Chondrocyte (in vitro differentiated cells): ENCODE data around the gene PDZD7. TPM values are rescaled to one million over a fixed set of nuclear protein-coding genes. Genes with fewer than 3 reads are reported as not detected.

ENCODE experiments used
- DNase-seq: peaks from one replicate; pipeline ENCODE4 v3.0.0; 2021; ENCODE audit warnings: mixed read lengths, low spot score
- H3K27ac Mint-ChIP-seq: one replicate; pipeline ENCODE4 v1.8.0; 2021; ENCODE audit warnings: mild to moderate bottlenecking, moderate library complexity, mixed read lengths; ENCODE audit not compliant: unreplicated experiment
- H3K27me3 Mint-ChIP-seq: 2 replicates; pipeline ENCODE4 v1.8.0; 2021; ENCODE audit warnings: low read depth, mixed read lengths
- H3K36me3 Mint-ChIP-seq: 2 replicates; pipeline ENCODE4 v1.8.0; 2021; ENCODE audit warnings: low read depth, mixed read lengths
- H3K4me1 Mint-ChIP-seq: 2 replicates; pipeline ENCODE4 v1.8.0; 2021; ENCODE audit warnings: low read depth, mild to moderate bottlenecking, mixed read lengths
- H3K4me3 Mint-ChIP-seq: one replicate; pipeline ENCODE4 v1.8.0; 2021; ENCODE audit warnings: mild to moderate bottlenecking, moderate library complexity, mixed read lengths; ENCODE audit not compliant: unreplicated experiment
- H3K9me3 Mint-ChIP-seq: 2 replicates; pipeline ENCODE4 v1.8.0; 2021; ENCODE audit warnings: low read depth, mixed read lengths
- CTCF ChIP-seq: fragments of 200-600 bp; sonication (generic); IDR thresholded peaks from 2 replicates; pipeline ENCODE4 v1.5.0; 2021; ENCODE audit warnings: antibody characterized with exemption, mild to moderate bottlenecking, moderate library complexity
- total RNA-seq: library from RNA; stranded (reverse); gene quantifications from 3 replicates; pipeline ENCODE4 v1.2.1, GENCODE V29; 2021

Gene PDZD7
- total RNA-seq, 1 donor from 2014 or later, result 1.8 TPM

- Mint-ChIP-seq H3K27ac (no peak overlapping the region), H3K9me3 (no peaks in the 10 kb centered on the region), H3K36me3 (no peaks in the 10 kb centered on the region), H3K4me3 (no peak overlapping the region), H3K27me3 (no peaks in the 10 kb centered on the region), H3K4me1 (peaks cover 12% of the 10 kb centered on the region)
- no peak for TF ChIP-seq CTCF
- DNase-seq, result no peak
Observed at GRCh38 chr10:100972115-100972903, 58.6 kb downstream of the PDZD7 start.

- H3K4me1 Mint-ChIP-seq, result peaks cover 12% of the 10 kb centered on the region
- DNase-seq, result peak; percentile 52
- H3K9me3 Mint-ChIP-seq, result no peaks in the 10 kb centered on the region
- H3K27me3 Mint-ChIP-seq, result no peaks in the 10 kb centered on the region
- no peak overlapping the region for H3K27ac Mint-ChIP-seq
- no peak overlapping the region for H3K4me3 Mint-ChIP-seq
- TF ChIP-seq CTCF, result no peak
- no peaks in the 10 kb centered on the region for H3K36me3 Mint-ChIP-seq
Observed at GRCh38 chr10:100970914-100971811, 59.8 kb downstream of the PDZD7 start.

- Mint-ChIP-seq H3K4me1 (peaks cover 12% of the 10 kb centered on the region), H3K9me3 (no peaks in the 10 kb centered on the region), H3K4me3 (peak overlapping the region; percentile 70), H3K27ac (no peak overlapping the region), H3K36me3 (no peaks in the 10 kb centered on the region), H3K27me3 (no peaks in the 10 kb centered on the region)
- TF ChIP-seq CTCF, result no peak
- DNase-seq, result no peak
Observed at GRCh38 chr10:100970076-100970913, 60.6 kb downstream of the PDZD7 start.

- peak; percentile 92 for TF ChIP-seq CTCF
- no peaks in the 10 kb centered on the region for H3K27me3 Mint-ChIP-seq
- DNase-seq, result peak; percentile 77
- no peaks in the 10 kb centered on the region for H3K9me3 Mint-ChIP-seq
- no peak within 1 kb of the TSS for H3K27ac Mint-ChIP-seq
- peaks cover 12% of the 10 kb centered on the region for H3K4me1 Mint-ChIP-seq
- peak within 1 kb of the TSS; percentile 70 for H3K4me3 Mint-ChIP-seq
- no peaks in the 10 kb centered on the region for H3K36me3 Mint-ChIP-seq
Observed at GRCh38 chr10:100969187-100970075, 61.5 kb downstream of the PDZD7 start, which contains the start of gene SEMA4G. Gene SEMA4G (plus strand): TSS chr10:100969504. CDS start chr10:100972913, 3,409 bp downstream.
